GM21447 (cell line): ENCODE results near the gene INO80D.
"Not testable (repeated sequence)": the region's sequence is repeated elsewhere in the genome, so short reads cannot be mapped to it uniquely, and the experiment has no call there.

Source experiments
- ATAC-seq: cut with Tn5 transposase; IDR thresholded peaks from one replicate; pipeline ENCODE4 v1.9.1; 2021; ENCODE audit not compliant: unreplicated experiment

Gene INO80D, protein sequence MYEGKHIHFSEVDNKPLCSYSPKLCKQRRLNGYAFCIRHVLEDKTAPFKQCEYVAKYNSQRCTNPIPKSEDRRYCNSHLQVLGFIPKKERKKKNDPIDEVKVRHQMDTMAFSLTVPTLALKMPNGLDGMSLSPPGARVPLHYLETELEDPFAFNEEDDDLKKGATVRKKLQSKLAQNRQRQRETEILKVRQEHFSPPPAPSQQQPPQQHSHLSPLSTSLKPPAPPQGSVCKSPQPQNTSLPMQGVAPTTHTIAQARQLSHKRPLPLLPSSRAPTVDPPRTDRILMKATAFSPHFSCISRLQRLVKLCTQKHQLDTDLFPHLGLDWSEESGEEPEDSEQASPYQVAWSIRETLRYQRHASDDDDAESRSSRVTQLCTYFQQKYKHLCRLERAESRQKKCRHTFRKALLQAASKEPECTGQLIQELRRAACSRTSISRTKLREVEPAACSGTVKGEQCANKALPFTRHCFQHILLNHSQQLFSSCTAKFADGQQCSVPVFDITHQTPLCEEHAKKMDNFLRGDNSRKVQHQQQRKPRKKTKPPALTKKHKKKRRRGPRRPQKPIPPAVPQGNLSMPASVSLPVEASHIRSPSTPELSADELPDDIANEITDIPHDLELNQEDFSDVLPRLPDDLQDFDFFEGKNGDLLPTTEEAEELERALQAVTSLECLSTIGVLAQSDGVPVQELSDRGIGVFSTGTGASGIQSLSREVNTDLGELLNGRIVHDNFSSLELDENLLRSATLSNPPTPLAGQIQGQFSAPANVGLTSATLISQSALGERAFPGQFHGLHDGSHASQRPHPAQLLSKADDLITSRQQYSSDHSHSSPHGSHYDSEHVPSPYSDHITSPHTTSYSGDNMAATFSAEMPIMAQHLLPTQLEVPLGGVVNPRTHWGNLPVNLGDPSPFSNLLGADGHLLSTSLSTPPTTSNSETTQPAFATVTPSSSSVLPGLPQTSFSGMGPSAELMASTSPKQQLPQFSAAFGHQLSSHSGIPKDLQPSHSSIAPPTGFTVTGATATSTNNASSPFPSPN

GRCh38 chr2:206085742-206086445 is at the start of gene INO80D:
INO80D (minus strand) TSS chr2:206086174; CDS start chr2:206063016, 23,158 bp downstream.
- peak; percentile 77 for ATAC-seq

DNA sequence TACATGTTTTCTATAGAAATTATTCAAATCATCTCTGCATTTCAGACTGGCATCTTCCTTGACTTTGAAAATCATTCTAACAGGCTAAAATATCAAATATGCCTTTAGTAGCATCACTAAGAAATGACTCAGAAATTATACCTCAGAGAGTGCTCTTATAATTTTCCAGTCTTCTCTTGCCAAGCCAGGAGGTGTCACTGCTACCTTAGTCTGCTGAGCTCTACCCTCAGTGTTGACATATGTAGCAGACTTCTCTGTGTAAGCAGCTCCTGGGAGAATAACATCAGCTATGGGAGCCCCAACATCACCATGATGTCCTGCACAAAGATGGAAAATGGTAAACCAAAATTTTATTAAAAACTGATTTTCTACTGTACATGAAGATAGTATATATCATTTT is 41.7 kb upstream of the INO80D start:
- ATAC-seq = no peak

DNA sequence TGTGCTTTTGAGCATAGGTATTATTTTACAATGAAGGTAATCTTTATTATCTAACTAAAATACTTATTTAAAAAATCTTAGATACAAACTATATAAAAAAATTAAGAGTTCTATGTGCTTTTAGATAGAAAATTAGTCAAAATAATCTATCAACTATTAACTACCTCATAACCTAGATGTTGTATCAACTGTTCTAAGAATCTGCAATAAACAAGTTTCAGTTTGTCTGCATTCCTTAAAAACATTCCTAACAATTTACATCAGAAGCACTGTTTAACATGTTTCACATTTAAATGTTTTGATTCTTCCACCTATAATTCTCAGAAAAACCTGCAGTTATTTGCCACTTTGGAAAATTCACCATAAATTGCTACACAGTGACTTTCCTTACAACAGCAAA is 39.9 kb upstream of the INO80D start:
- no peak for ATAC-seq

- not testable (repeated sequence) for ATAC-seq
Observed at GRCh38 chr2:206122569-206122968, 36.6 kb upstream of the INO80D start.

DNA sequence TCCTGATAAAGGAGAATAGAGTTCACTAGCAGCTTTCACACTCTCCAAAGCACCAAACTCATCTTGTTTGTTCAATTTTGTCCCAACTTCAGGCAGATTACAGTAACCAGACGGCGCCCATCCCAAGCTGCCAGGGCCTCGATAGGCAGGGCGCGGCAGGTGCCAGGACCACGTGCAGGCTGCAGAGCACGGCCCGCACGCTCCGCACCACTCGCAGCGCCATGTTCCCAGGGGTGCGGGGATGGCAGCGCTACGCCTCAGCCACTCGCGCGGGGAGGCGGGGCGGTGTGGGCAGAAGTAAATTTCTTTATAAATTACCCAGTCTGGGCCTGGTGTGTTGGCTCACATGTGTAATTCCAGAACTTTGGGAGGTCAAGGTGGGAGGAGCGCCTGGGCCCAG is 30.3 kb upstream of the INO80D start:
- no peak for ATAC-seq

- no peak for ATAC-seq
Observed at GRCh38 chr2:206115026-206115578, 29.1 kb upstream of the INO80D start.

DNA sequence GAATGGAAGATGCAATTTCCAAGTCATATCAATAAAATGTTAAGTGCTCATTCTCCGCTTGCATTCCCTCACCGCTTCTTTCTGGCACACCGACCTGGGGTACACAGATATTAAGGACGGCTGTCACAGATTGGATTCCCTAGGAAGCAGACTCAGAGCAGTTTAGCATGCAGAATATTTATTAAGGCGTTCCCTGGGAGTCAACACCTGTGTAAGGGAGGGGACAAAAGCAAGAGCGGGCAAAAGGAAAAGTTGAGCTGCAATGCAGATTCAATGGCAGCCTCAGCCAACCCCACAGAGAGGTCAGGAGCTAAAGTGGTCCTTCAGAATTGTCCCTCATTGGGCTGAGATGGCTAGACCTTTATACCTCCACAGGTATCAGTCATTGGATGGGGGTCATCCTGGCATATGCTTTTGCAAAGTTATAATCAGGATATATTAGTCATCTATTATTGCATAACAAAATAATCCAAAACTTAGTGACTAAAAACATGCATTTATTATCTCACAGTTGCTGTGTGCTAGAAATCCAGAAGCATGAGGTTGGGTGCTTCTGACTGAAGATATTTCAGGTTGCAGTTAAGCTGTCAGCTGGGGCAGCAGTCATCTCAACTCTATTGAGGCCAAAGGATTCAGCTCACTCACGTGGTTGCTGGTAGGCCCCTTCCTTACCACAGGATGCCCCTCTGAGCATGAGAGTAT is 27.0 kb upstream of the INO80D start:
- ATAC-seq = no peak

GRCh38 chr2:206112108-206112507 is 26.1 kb upstream of the INO80D start:
- ATAC-seq = no peak

DNA sequence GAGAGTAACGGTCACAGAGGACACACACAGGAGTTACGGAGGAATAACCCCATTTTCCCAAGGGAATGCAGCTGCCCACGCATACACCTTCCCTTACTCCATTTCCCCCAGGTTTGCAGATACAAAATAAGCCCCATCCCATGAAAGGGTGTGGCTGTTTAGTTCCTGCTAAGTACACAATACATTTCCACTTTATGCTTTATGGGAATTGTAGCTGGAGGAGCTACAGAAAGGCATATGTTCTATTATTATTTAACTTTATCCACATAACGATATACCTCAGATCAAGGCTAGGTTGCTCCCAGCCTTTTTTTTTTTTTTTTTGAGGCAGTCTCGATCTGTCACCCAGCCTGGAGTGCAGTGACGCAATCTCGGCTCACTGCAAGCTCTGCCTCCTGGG is 22.7 kb upstream of the INO80D start:
- no peak for ATAC-seq

- ATAC-seq = no peak
Observed at GRCh38 chr2:206105541-206105940, 19.6 kb upstream of the INO80D start.

- ATAC-seq = no peak
Observed at GRCh38 chr2:206105038-206105437, 19.1 kb upstream of the INO80D start.

DNA sequence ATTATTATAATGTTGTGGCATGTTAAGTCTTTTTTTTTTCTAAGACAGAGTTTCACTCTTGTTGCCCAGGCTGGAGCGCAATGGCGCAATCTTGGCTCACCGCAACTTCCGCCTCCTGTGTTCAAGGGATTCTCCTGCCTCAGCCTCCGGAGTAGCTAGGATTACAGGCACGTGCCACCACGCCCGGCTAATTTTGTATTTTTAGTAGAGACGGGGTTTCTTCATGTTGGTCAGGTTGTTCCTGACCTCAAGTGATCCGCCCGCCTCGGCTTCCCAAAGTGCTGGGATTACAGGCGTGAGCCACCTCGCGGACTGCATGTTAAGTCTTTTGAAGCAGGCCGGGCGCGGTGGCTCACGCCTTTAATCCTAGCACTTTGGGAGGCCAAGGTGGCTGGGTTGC is 12.9 kb upstream of the INO80D start:
- ATAC-seq = not testable (repeated sequence)

DNA sequence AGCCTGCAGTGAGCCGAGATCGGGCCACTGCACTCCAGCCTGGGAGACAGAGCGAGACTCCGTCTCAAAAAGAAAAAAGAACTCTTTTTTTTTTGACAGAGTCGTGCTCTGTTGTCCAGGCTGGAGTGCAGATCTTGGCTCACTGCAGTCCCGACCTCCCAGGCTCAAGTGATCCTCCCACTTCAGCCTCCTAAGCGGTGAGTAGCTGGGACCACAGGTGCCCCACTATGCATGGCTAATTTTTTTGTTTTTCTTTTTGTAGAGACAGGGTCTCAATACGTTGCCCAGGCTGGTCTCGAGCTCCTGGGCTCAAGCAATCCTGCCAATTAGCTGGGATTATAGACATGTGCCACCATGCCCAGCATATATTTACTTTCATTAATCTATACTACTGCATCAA is 12.5 kb upstream of the INO80D start:
- ATAC-seq = no peak

DNA sequence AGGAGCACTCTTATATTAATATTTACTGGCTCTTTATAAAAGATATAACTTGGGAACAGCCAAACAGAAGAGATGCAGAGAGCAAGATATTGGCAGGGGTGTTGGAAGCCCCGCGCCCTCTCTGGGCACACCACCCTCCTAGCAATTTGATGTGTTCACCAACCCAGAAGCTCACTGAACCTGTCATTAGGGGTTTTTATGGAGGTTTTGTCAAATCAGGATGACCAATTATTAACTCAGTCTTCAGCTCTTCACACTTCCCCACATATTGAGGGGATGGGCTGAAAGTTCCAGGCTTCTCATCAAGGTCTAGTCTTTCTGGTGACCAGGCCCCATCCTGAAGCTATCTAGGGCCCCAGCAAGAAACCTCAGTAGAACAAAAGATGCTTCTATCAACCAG is 10.9 kb upstream of the INO80D start:
- ATAC-seq = no peak

DNA sequence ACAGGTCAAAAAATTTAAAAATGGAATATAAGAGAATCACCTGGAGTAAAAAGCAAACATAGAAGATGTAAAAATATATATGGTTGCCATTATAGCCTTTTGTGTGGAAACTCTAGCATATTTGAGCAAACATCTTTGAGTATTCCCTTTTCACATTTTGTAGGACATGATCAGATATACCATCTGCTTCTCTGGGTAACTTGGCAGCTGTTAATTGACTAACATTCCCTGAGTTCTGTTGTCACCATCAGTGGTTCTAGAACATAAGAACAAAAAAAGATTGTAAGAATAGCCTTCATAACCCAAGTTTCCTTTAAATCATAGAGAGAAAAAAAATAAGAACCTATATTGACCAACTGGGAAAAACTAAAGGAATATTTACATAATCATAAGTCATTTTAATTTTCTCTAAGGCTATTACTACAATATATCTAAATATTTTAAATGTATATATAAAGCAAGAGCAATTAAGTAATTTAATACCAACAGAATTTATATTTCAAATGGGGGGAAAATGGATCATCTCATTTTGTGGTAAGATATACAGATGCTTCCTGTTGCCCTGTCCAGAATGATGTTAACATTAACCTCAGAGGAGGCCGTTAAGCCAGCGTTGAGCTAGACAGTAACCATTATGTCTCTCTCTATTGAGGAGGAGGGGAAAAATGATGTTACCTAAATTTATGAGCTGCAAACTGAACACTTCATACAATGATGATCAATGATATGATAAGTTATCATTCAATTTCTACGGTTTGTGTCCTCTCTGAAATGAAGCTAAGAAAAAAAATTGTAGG is 9.8 kb upstream of the INO80D start:
- no peak for ATAC-seq

DNA sequence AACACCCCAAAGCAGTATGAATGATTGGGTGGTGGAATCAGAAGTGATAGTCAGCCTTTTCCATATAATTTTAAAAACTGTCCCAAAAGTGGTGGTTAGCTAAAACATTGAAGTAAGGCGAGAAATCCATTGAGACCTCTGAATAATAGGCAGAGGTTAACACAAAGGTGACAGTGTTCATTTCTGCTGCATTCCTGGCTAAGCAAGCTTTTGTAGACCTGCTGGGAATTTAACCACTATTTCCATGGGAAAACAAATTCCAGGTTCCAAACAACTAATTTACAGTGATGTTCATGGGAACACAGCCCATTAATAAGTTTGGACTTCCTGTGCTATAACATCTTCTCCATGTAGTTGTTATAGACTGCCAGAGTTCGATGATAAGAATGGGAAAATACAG is 6.3 kb upstream of the INO80D start:
- ATAC-seq = no peak

- no peak for ATAC-seq
Observed at GRCh38 chr2:206088248-206088647, 2.3 kb upstream of the INO80D start.

- ATAC-seq = no peak
Observed at GRCh38 chr2:206086716-206087350, 859 bp upstream of the INO80D start.
